Endothelial cell of umbilical vein (primary cell): ENCODE results near the gene CHST12. TPM values are rescaled to one million over a fixed set of nuclear protein-coding genes. Genes with fewer than 3 reads are reported as not detected.

Source experiments
- BruUV-seq: library from RNA; stranded (reverse); fragments of 400-500 nt; replicated peaks from 2 replicates; lab custom pipeline; 2021; lab: Mats Ljungman, UMichigan
- CTCF ChIA-PET: fragments of 300-600, 350-600 bp; sonication (Branson Sonifier 250); formaldehyde crosslinking; loops from one replicate; lab custom pipeline; 2021; ENCODE audit warnings: antibody characterized with exemption, inconsistent platforms; lab: Charles Lee
- POLR2A ChIA-PET: fragments of 300-600, 350-600 bp; sonication (Branson Sonifier 250); formaldehyde crosslinking; loops from one replicate; lab custom pipeline; 2021; ENCODE audit warnings: antibody characterized with exemption, inconsistent platforms; lab: Charles Lee
- DNase-seq: peaks from one replicate; pipeline ENCODE4 v3.0.0-alpha.2; 2011; ENCODE audit warnings: low read depth, low spot score
- FAIRE-seq: peaks from 2 replicates; lab custom pipeline; 2011; peaks lifted over from hg19 to GRCh38; lab: Jason Lieb, UNC
- H2AFZ ChIP-seq: 2 replicates; pipeline ENCODE4 v1.6.0; 2012; ENCODE audit warnings: low read depth, low read length, control low read depth, inconsistent platforms
- H3K27ac ChIP-seq: 2 replicates; pipeline ENCODE4 v1.5.1; 2011; ENCODE audit warnings: low read depth, mild to moderate bottlenecking, control low read depth, low read length, moderate library complexity; ENCODE audit not compliant: insufficient read depth
- H3K27me3 ChIP-seq, 2 experiments: 2 replicates each; pipeline versions ENCODE4 v1.6.0 to v1.6.1; 2011; ENCODE audit warnings: low read length in 2 of 2, mixed read lengths in 1 of 2; ENCODE audit not compliant: control insufficient read depth in 2 of 2, insufficient read depth in 2 of 2
- H3K36me3 ChIP-seq, 2 experiments: 2 replicates in 1 of 2; 3 replicates in 1 of 2; pipeline ENCODE4 v1.5.1; 2011; ENCODE audit warnings: low read length in 2 of 2, mild to moderate bottlenecking in 1 of 2, moderate library complexity in 1 of 2; ENCODE audit not compliant: control insufficient read depth in 2 of 2, insufficient read depth in 2 of 2; ENCODE audit errors: extremely low read depth in 1 of 2
- H3K4me1 ChIP-seq: 3 replicates; pipeline ENCODE4 v1.5.1; 2011; ENCODE audit warnings: mild to moderate bottlenecking, low read length; ENCODE audit not compliant: control insufficient read depth, insufficient read depth; ENCODE audit errors: extremely low read depth
- H3K4me2 ChIP-seq: 2 replicates; pipeline ENCODE4 v1.6.1; 2011; ENCODE audit warnings: low read length, control low read depth, mixed read lengths; ENCODE audit not compliant: insufficient read depth
- H3K4me3 ChIP-seq, 3 experiments: fragments of 200-600 bp in 1 of 3; sonication (generic), shearing (Covaris generic) in 1 of 3; replicated peaks in 1 of 3; 2 replicates each; pipeline ENCODE4 v1.5.1; 2011 to 2016; ENCODE audit warnings: control low read depth in 3 of 3, low read length in 3 of 3, mild to moderate bottlenecking in 2 of 3, inconsistent platforms in 1 of 3, low read depth in 1 of 3, moderate library complexity in 1 of 3; ENCODE audit not compliant: insufficient read depth in 1 of 3
- H3K79me2 ChIP-seq: 2 replicates; pipeline ENCODE4 v1.6.0; 2012; ENCODE audit warnings: low read length, inconsistent platforms; ENCODE audit not compliant: control insufficient read depth, insufficient read depth
- H3K9ac ChIP-seq: replicated peaks from 2 replicates; pipeline ENCODE3; 2011; ENCODE audit warnings: low read length, control low read depth; ENCODE audit not compliant: insufficient read depth; ENCODE audit errors: extremely low read depth
- H3K9me1 ChIP-seq: replicated peaks from 3 replicates; pipeline ENCODE4 v1.6.0; 2011; ENCODE audit warnings: mild to moderate bottlenecking, low read length; ENCODE audit not compliant: control insufficient read depth, insufficient read depth; ENCODE audit errors: extremely low read depth
- H3K9me3 ChIP-seq: replicated peaks from 2 replicates; pipeline ENCODE4 v1.5.1; 2012; ENCODE audit warnings: low read length, inconsistent platforms; ENCODE audit not compliant: control insufficient read depth, insufficient read depth
- H4K20me1 ChIP-seq: replicated peaks from 2 replicates; pipeline ENCODE3; 2011; ENCODE audit warnings: mild to moderate bottlenecking, low read length; ENCODE audit not compliant: control insufficient read depth, insufficient read depth; ENCODE audit errors: extremely low read depth
- CTCF ChIP-seq, 2 donors: IDR thresholded peaks; 1 replicate in 1 of 2; 2 replicates in 1 of 2; pipeline ENCODE4 v1.5.1; 2011; ENCODE audit warnings: low read length in 2 of 2, mild to moderate bottlenecking in 2 of 2, moderate library complexity in 2 of 2, control low read depth in 1 of 2, inconsistent platforms in 1 of 2, low read depth in 1 of 2; ENCODE audit not compliant: insufficient read depth in 1 of 2; ENCODE audit errors: extremely low read depth in 1 of 2
- FOS ChIP-seq: IDR thresholded peaks from 2 replicates; pipeline ENCODE4 v1.6.1; 2011; ENCODE audit warnings: mild to moderate bottlenecking, low read length, moderate library complexity, borderline replicate concordance; ENCODE audit not compliant: insufficient read depth
- GATA2 ChIP-seq: IDR thresholded peaks from 2 replicates; pipeline ENCODE4 v1.7.0; 2011; ENCODE audit warnings: low read depth, mild to moderate bottlenecking, moderate library complexity, mixed read lengths, low read length; ENCODE audit not compliant: insufficient read length, insufficient read depth
- JUN ChIP-seq: IDR thresholded peaks from 2 replicates; pipeline ENCODE4 v1.6.1; 2011; ENCODE audit warnings: borderline replicate concordance, low read depth; ENCODE audit not compliant: insufficient read length, insufficient read depth
- dilution Hi-C: fragments of 300-500 bp; cut with MboI; formaldehyde crosslinking; loops from one replicate; pipeline ENCODE4 v1.15.0; 2019; ENCODE audit warnings: low sequenced_read_pairs; ENCODE audit not compliant: extremely low pct_ligation_motif_present
- intact Hi-C: fragments of 100-400 bp; cut with micrococcal nuclease; formaldehyde crosslinking; loops from one replicate; pipeline ENCODE4 v1.10.0; 2022
- polyA plus RNA-seq, 4 experiments: library from polyadenylated mRNA; depleted of rRNA in 3 of 4; stranded (reverse) in 3 of 4; unstranded in 1 of 4; fragments of >200 nt; gene quantifications; 2 replicates each; pipeline versions ENCODE4 v1.2.1 to v1.2.3, GENCODE V29; 2011 to 2012; ENCODE audit warnings: missing spikeins in 1 of 4
- total RNA-seq: library from RNA; stranded (reverse); gene quantifications from 2 replicates; pipeline ENCODE4 v1.2.3, GENCODE V29; 2021

CHST12 gene
- total and polyA plus RNA-seq, 2 donors (not counting 3 experiments of a cell fraction or from before 2014, with no cell fraction given) = 30.2 to 52.6 TPM

- Histone ChIP-seq H3K27me3 (no peaks in the 10 kb centered on the region), H3K4me1 (peaks cover 45% of the 10 kb centered on the region), H3K4me3 (no peak overlapping the region), H3K9me1 (no peaks in the 10 kb centered on the region), H2AFZ (peak overlapping the region; percentile 53), H3K27ac (peak overlapping the region; percentile 67), H3K79me2 (peaks cover 5% of the 10 kb centered on the region), H3K36me3 (no peaks in the 10 kb centered on the region), H4K20me1 (no peaks in the 10 kb centered on the region), H3K4me2 (peak overlapping the region; percentile 56), H3K9me3 (no peaks in the 10 kb centered on the region), H3K9ac (peak overlapping the region; percentile 70)
- dilution Hi-C loops (no loop called here), intact Hi-C loops (loop anchor here (10.0 kb wide), 1 partner anchor 115 kb away; no protein-coding TSS in a partner anchor)
- ChIA-PET POLR2A (interaction anchor here (0.5 kb wide), 1 partner anchor 10 kb away, joined by 3 read pairs; no protein-coding TSS in a partner anchor), CTCF (interaction anchor here (1.8 kb wide), 1 partner anchor 58 kb away, joined by 5 read pairs; no protein-coding TSS in a partner anchor)
- FAIRE-seq (peak; percentile 96), DNase-seq (peak; percentile 81)
- BruUV-seq = no TSS peak
- TF ChIP-seq FOS = peak; percentile 18
- TF ChIP-seq GATA2 = peak; percentile 90
- TF ChIP-seq CTCF (IDR thresholded peaks at IDR 0.05; ENCODE audit: extremely low read depth in 1 of 2, insufficient read depth in 1 of 2, low read depth in 1 of 2, low read length in 2 of 2) = no peak
- peak; percentile 46 for TF ChIP-seq JUN
These were observed 6.5 kb downstream of the CHST12 start for GRCh38 chr7:2409745-2410414.
